GM18861 (cell line): Measurements from ENCODE around the gene ACVR2A.

Experiments
- ATAC-seq: cut with Tn5 transposase; IDR thresholded peaks from one replicate; pipeline ENCODE4 v1.9.1; 2021; ENCODE audit not compliant: unreplicated experiment

ACVR2A gene

DNA sequence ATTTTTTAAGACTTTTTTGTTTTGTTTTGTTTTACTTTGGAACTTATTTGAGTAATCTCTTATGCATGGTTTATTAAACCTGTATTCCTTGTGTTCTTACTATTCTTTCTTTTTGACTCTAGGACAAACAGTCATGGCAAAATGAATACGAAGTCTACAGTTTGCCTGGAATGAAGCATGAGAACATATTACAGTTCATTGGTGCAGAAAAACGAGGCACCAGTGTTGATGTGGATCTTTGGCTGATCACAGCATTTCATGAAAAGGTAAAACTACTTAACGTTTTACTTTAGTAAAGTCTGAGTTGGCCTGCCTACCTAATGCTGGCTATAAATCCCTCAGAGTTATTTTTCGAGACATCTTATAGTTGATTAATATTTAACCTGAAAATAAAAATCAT is 72.3 kb downstream of the ACVR2A start:
- no peak for ATAC-seq

DNA sequence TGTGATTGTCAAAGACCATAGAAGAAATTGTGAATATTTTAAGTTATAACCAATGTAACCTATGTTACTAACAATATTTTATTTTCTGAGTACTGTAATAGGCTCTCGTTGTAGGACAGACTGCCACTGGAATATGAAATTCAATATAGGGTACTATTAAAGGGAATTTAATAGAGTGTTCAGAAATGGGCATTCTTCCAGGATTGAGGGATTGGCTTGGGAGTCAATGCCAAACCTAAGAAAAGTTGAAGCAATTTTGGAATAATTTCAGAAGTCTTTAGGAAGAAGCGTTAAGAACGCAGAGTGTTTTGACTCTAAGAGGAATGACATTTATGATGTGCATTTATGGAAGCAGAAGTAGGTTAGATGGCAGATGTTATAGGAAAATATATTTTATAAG is 79.0 kb downstream of the ACVR2A start:
- ATAC-seq, result no peak

DNA sequence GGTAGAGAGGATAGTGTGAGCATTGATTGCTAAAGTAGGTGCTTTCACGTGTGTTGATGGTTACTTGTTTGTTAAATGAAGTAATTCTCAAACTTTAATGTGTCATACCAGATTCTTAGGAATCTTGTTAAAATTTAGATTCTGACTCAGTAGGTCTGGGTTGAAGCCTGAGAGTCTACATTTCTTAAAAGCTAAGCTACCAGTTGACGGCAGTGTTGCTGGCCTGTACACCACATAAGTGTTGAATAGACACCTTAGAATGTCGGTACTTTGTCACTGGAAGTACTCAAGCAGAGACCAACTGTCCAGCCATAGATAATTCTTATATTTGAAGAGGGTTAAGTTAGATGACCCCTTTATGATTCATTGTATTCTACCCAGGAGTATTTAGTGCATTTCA is 79.8 kb downstream of the ACVR2A start:
- no peak for ATAC-seq

DNA sequence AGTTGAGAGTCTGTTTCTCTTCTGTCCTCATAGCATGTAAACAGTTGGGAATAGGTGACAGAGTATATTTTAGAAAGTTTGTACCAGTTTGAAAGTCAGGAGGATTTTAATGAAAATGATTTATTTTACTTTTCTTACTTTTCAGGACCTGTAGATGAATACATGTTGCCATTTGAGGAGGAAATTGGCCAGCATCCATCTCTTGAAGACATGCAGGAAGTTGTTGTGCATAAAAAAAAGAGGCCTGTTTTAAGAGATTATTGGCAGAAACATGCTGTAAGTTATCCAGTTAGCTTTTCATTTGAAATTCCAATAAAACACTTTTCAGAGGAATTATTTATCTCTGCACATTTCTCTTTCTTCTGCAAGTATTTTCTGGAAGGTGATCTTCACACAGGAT is 81.1 kb downstream of the ACVR2A start:
- no peak for ATAC-seq

DNA sequence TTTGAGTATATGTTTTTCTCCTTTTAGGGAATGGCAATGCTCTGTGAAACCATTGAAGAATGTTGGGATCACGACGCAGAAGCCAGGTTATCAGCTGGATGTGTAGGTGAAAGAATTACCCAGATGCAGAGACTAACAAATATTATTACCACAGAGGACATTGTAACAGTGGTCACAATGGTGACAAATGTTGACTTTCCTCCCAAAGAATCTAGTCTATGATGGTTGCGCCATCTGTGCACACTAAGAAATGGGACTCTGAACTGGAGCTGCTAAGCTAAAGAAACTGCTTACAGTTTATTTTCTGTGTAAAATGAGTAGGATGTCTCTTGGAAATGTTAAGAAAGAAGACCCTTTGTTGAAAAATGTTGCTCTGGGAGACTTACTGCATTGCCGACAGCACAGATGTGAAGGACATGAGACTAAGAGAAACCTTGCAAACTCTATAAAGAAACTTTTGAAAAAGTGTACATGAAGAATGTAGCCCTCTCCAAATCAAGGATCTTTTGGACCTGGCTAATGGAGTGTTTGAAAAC is 82.3 kb downstream of the ACVR2A start:
- no peak for ATAC-seq

DNA sequence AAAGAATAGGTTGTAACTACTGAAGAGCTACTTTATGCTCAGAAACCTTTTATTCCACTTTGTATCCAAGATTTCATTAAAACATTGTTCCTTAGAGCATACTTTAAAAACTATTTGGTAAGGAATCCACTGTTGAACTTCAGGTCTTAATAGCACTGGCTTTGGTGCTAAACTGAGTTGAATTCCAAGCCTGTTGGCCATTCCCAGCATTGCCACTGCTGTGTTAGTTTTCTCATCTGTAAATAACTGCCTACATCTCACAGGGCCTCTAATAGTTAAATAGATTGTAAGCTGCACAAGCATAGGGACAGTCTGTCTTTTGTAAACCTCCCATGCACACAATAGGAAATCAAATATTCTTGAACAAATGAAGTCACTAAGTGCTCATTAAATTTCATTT is 89.1 kb downstream of the ACVR2A start:
- no peak for ATAC-seq

DNA sequence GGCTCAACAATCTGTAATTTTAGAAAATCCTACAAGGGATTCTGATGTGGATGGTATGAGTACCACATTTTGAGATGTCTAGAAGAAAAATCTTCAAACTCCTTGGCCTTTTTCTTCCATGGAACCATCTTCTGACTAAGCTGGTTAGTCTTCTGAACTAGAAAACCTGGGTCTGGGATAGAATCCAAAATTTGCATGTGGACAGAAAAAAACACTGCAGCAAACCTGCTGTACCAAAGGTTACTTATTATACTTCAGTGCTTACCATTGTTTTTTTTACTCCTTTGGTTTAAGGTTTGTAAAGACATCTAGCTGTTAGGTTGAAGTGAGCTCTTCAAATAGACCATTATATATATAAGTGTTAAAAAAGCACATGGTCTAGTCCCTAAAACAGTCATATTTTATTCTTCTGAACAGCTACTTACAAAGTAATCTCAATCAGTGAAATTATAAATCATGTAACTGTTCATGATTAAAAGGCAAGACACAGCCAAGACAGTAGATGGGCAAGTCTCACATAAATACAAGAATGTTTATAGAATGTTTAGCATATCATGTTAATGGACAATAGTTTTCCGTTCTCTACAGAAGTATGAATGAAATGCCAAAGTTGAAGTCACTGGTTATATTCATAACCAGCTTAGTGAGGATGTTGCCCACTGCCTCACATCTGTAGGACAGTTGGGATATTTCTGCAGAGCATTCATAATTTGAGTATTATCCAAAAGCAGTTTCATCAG is 90.2 kb downstream of the ACVR2A start:
- no peak for ATAC-seq

DNA sequence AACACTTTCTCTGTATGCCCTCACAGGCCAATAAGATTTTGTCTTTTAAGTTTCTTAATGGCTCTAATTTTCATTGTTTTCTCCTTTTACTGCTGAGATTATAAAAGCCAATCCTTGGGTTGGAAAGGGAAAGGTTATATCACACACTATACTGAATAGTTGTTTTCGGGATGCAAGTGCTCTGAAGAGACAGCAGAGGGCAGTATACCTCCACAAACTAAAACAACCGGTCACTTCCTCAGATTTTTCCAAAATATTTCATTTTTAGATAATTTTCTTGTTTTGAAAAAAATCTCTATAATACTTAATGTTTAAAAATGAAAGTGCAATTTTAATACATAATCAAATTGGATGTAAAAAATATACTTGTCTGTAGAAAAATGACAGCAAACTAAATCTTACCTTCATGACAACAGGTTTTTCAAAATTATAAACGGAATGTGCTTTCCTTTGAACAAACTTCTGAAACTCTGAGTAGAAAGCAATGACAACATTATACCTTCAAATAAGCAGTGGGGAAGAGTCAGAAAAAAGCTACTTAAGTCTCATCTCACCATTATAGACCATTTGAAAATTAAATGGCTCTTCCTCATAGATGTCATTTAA is 93.0 kb downstream of the ACVR2A start:
- peak; percentile 53 for ATAC-seq

DNA sequence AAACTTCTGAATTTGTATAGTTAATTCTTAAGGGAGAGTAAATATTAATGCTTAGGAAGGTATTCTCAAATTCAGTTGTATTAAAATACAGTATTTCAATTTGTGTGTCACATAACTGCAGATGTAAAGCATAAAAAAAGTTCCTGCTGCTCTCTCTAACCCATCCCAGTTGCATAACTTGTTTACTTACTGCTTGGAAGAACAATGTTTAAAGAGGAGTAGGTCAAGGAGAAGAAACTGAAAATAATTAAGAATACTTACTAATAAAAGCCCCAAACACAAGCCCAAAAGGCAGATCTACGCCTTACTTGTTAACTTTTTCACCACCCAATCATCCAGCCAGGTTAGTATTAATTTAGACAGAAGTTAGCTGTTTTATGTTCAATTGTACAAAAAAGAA is 94.5 kb downstream of the ACVR2A start:
- ATAC-seq, result no peak

- no peak for ATAC-seq
Measured at GRCh38 chr2:147945660-147946059, 100.8 kb downstream of the ACVR2A start.

DNA sequence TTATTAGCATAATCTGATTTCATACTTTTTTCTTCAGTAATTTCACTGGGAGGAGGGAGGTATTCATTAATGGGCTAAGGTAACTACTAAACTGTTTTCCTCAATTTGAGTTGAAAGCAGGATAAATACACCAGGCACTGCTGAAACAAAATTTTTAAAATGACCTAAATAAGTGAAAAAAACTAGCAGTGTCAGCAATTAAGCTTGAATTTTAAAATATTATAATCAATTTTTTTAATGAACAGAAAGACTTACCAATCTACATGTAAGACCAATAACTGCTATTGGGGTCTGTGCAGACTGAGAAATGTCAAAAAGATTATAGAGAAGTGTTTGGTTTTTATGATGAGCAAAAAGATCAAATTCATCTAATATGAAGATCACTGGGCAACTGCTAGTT is 107.3 kb downstream of the ACVR2A start:
- no peak for ATAC-seq

- ATAC-seq, result no peak
Measured at GRCh38 chr2:147968571-147968970, 123.7 kb downstream of the ACVR2A start.

GRCh38 chr2:147976102-147976501 is 131.3 kb downstream of the ACVR2A start:
- ATAC-seq, result no peak

GRCh38 chr2:147977679-147978078 is 132.8 kb downstream of the ACVR2A start:
- no peak for ATAC-seq
